Liver (tissue), 3 donors: ENCODE measurements around the gene HDAC8.

Source experiments
- GABPA ChIP-seq, 2 donors: IDR thresholded peaks in 1 of 2; conservative IDR thresholded peaks in 1 of 2; 2 replicates each; pipeline ENCODE4 v1.6.1; 2016; ENCODE audit warnings: antibody characterized with exemption in 2 of 2, mild to moderate bottlenecking in 1 of 2, moderate library complexity in 1 of 2
- HNF4G ChIP-seq: IDR thresholded peaks from 2 replicates; pipeline ENCODE4 v1.6.1; 2016; ENCODE audit warnings: antibody characterized with exemption
- JUND ChIP-seq, 2 donors: IDR thresholded peaks; 2 replicates each; pipeline ENCODE4 v1.6.1; 2016; ENCODE audit warnings: antibody characterized with exemption in 2 of 2
- MAX ChIP-seq: IDR thresholded peaks from 2 replicates; pipeline ENCODE4 v1.6.1; 2016; ENCODE audit warnings: antibody characterized with exemption
- NR2F2 ChIP-seq: IDR thresholded peaks from 2 replicates; pipeline ENCODE4 v1.6.1; 2016; ENCODE audit warnings: antibody characterized with exemption
- SP1 ChIP-seq: IDR thresholded peaks from 2 replicates; pipeline ENCODE4 v1.6.1; 2018; ENCODE audit warnings: antibody characterized with exemption, mild to moderate bottlenecking
- ZBTB33 ChIP-seq: IDR thresholded peaks from 2 replicates; pipeline ENCODE4 v1.6.1; 2016; ENCODE audit warnings: antibody characterized with exemption
- TF ChIP-seq, protein P1 (sequence below): fragments of 150-350 bp; IDR thresholded peaks from 2 replicates; pipeline ENCODE4 v1.5.1; 2017; ENCODE audit warnings: improper control_type of control experiment, low read depth, low read length; ENCODE audit not compliant: missing input control
- TF ChIP-seq, protein P2 (sequence below): IDR thresholded peaks from 2 replicates; pipeline ENCODE4 v1.6.1; 2016; ENCODE audit warnings: antibody characterized with exemption, mild to moderate bottlenecking
- donor health status: healthy.
- donor health status: healthy.

GRCh38 chrX:72294497-72294896, 278.1 kb downstream of the HDAC8 start:
- TF ChIP-seq ZBTB33 (no peak), NR2F2 (no peak), MAX (no peak), GABPA (IDR thresholded peaks at IDR 0.05 in 1 of 2, conservative IDR thresholded peaks at IDR 0.05 in 1 of 2) (no peak), JUND (IDR thresholded peaks at IDR 0.05) (no peak), SP1 (no peak), HNF4G (no peak)
- TF ChIP-seq, protein P1, sequence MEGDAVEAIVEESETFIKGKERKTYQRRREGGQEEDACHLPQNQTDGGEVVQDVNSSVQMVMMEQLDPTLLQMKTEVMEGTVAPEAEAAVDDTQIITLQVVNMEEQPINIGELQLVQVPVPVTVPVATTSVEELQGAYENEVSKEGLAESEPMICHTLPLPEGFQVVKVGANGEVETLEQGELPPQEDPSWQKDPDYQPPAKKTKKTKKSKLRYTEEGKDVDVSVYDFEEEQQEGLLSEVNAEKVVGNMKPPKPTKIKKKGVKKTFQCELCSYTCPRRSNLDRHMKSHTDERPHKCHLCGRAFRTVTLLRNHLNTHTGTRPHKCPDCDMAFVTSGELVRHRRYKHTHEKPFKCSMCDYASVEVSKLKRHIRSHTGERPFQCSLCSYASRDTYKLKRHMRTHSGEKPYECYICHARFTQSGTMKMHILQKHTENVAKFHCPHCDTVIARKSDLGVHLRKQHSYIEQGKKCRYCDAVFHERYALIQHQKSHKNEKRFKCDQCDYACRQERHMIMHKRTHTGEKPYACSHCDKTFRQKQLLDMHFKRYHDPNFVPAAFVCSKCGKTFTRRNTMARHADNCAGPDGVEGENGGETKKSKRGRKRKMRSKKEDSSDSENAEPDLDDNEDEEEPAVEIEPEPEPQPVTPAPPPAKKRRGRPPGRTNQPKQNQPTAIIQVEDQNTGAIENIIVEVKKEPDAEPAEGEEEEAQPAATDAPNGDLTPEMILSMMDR = no peak
- TF ChIP-seq, protein P2, sequence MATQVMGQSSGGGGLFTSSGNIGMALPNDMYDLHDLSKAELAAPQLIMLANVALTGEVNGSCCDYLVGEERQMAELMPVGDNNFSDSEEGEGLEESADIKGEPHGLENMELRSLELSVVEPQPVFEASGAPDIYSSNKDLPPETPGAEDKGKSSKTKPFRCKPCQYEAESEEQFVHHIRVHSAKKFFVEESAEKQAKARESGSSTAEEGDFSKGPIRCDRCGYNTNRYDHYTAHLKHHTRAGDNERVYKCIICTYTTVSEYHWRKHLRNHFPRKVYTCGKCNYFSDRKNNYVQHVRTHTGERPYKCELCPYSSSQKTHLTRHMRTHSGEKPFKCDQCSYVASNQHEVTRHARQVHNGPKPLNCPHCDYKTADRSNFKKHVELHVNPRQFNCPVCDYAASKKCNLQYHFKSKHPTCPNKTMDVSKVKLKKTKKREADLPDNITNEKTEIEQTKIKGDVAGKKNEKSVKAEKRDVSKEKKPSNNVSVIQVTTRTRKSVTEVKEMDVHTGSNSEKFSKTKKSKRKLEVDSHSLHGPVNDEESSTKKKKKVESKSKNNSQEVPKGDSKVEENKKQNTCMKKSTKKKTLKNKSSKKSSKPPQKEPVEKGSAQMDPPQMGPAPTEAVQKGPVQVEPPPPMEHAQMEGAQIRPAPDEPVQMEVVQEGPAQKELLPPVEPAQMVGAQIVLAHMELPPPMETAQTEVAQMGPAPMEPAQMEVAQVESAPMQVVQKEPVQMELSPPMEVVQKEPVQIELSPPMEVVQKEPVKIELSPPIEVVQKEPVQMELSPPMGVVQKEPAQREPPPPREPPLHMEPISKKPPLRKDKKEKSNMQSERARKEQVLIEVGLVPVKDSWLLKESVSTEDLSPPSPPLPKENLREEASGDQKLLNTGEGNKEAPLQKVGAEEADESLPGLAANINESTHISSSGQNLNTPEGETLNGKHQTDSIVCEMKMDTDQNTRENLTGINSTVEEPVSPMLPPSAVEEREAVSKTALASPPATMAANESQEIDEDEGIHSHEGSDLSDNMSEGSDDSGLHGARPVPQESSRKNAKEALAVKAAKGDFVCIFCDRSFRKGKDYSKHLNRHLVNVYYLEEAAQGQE = no peak
